ENCODE measurements around the gene TRAF1.

Gene TRAF1

DNA sequence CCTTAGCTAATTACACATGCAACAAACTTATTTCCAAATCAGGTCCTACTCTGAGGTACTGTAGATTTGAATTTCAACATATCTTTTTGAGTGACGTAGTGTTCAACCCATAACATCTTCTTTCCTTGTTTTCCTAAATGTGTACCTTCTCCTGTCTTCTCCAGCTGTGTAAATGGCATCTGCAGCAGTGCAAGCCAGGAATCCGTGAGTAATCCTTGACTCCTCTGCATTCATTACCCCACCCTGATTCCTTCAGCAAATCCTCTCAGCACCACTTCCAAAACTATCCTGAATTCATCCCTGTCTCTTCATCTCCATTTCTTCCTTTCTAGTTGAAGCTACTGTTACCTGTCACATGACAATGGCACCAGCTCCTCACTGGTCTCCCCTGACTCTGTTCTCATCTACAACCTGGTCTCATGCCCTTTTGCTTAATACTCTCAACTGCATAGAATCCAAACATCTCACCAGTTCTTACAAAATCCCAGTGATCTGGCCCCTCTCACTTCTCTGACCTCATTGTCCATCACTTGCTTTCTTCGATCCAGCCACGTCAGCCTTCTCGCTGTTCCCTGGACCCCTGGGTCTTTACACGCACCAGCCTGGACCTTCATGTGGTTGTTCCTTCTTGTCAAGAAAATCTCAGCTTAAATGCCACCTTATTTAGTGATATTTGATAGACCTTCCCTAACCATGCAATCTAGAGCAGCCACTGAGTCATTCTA, 14.6 kb upstream of the TRAF1 start:
- H3K4me3 ChIP-seq (ENCODE audit: low read depth, low read length), result no peak overlapping the region
- TF ChIP-seq, protein P1, sequence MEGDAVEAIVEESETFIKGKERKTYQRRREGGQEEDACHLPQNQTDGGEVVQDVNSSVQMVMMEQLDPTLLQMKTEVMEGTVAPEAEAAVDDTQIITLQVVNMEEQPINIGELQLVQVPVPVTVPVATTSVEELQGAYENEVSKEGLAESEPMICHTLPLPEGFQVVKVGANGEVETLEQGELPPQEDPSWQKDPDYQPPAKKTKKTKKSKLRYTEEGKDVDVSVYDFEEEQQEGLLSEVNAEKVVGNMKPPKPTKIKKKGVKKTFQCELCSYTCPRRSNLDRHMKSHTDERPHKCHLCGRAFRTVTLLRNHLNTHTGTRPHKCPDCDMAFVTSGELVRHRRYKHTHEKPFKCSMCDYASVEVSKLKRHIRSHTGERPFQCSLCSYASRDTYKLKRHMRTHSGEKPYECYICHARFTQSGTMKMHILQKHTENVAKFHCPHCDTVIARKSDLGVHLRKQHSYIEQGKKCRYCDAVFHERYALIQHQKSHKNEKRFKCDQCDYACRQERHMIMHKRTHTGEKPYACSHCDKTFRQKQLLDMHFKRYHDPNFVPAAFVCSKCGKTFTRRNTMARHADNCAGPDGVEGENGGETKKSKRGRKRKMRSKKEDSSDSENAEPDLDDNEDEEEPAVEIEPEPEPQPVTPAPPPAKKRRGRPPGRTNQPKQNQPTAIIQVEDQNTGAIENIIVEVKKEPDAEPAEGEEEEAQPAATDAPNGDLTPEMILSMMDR (IDR thresholded peaks at IDR 0.05; ENCODE audit: low read depth, low read length), result no peak

GRCh38 chr9:120940573-120940972, 14.0 kb upstream of the TRAF1 start:
- TF ChIP-seq, protein P1 (IDR thresholded peaks at IDR 0.05; ENCODE audit: low read depth, low read length), result no peak

DNA sequence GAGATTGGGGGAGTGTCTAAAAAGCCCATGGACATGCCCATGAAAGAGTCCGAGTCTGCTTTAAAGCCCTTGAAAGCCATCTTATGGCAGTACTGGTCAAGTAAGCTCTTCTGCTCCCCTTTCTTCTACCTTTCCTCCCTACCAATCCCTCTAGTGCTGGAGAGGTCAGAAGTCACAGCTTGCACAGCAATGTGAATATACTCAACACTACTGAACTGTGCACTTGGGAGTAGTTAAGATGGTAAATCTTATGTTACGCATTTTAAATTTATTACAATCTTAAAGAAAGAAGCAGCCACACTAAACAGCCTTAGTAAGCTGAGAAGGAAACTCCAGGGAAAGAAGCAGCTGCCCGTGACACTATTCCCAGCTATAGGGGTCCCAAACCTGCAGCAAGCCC, 12.3 kb upstream of the TRAF1 start:
- TF ChIP-seq, protein P1 (IDR thresholded peaks at IDR 0.05; ENCODE audit: low read depth, low read length), result no peak
- no peak overlapping the region for H3K4me3 ChIP-seq (ENCODE audit: low read depth, low read length)

More at GRCh38 chr9:120940573-120940972, 14.0 kb upstream of the TRAF1 start:
- H3K4me3 ChIP-seq (ENCODE audit: low read depth, low read length), result no peak overlapping the region

GRCh38 chr9:120937596-120937995, 11.0 kb upstream of the TRAF1 start:
- TF ChIP-seq, protein P1 (IDR thresholded peaks at IDR 0.05; ENCODE audit: low read depth, low read length), result no peak

GRCh38 chr9:120937127-120937526, 10.5 kb upstream of the TRAF1 start:
- TF ChIP-seq, protein P1 (IDR thresholded peaks at IDR 0.05; ENCODE audit: low read depth, low read length), result no peak
- H3K4me3 ChIP-seq (ENCODE audit: low read depth, low read length), result no peak overlapping the region

More at GRCh38 chr9:120937596-120937995, 11.0 kb upstream of the TRAF1 start:
- H3K4me3 ChIP-seq (ENCODE audit: low read depth, low read length), result no peak overlapping the region

- no peak overlapping the region for H3K4me3 ChIP-seq (ENCODE audit: low read depth, low read length)
- TF ChIP-seq, protein P1 (IDR thresholded peaks at IDR 0.05; ENCODE audit: low read depth, low read length), result no peak
Observed at GRCh38 chr9:120936764-120937122, 10.1 kb upstream of the TRAF1 start.

DNA sequence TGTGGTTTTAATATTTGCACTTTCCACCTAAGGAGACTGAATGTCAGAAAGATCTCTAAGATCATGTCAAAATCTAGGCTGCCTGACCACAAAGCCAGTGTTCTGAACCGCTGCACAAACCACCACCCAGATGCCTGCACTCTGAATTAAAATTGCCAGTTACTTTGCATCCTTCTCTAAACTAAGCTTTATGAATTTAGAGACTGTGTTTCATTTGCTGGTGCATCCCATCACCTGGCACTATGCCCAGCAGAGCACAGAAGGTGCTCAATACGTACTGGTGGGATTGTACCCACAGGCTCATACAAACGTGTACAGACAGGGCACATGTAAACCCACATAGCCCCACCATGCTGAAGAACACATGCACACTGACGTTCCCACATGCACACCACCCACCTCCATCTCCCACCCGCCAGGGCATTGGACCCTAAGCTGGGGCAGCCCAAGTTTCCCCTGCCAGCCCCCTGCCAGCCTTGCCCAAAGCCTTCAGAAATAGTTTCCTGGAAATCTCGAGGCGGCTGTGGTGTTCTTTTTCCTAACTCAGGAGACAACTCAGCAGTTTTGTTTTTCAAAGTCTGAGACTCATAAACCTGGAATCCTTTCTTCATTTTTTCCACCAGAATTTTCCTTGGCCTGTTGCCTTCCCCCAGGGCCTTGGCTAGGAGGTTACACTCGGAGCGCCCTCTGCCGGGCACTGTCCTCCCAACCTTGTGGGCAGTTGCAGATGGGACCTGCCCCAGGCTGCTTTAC, 9.6 kb upstream of the TRAF1 start:
- TF ChIP-seq, protein P1 (IDR thresholded peaks at IDR 0.05; ENCODE audit: low read depth, low read length), result peak; percentile 92
- H3K4me3 ChIP-seq (ENCODE audit: low read depth, low read length), result peak overlapping the region; percentile 54

All from WI38 (cell line).